Skeletal muscle satellite cell (primary cell): ENCODE data around the gene CS.

Experiments
- H3K27me3 ChIP-seq: 2 replicates; pipeline ENCODE4 v1.7.0; 2013; ENCODE audit warnings: low read length; ENCODE audit not compliant: control insufficient read depth, insufficient read depth
- H3K36me3 ChIP-seq: 2 replicates; pipeline ENCODE4 v1.7.0; 2013; ENCODE audit warnings: mild to moderate bottlenecking, control low read depth, low read length; ENCODE audit not compliant: insufficient read depth
- H3K4me1 ChIP-seq: 2 replicates; pipeline ENCODE4 v1.7.0; 2013; ENCODE audit warnings: low read length; ENCODE audit not compliant: control insufficient read depth, insufficient read depth
- H3K4me2 ChIP-seq: 2 replicates; pipeline ENCODE4 v1.7.0; 2013; ENCODE audit warnings: mild to moderate bottlenecking, low read length
- H3K4me3 ChIP-seq: 2 replicates; pipeline ENCODE4 v1.7.0; 2013; ENCODE audit warnings: low read length
- H3K9ac ChIP-seq: 2 replicates; pipeline ENCODE4 v1.7.0; 2013; ENCODE audit warnings: mild to moderate bottlenecking, low read depth, low read length, moderate library complexity
- H3K9me3 ChIP-seq: replicated peaks from 2 replicates; pipeline ENCODE4 v1.7.0; 2013; ENCODE audit warnings: mild to moderate bottlenecking, control low read depth, low read length

Gene CS

DNA sequence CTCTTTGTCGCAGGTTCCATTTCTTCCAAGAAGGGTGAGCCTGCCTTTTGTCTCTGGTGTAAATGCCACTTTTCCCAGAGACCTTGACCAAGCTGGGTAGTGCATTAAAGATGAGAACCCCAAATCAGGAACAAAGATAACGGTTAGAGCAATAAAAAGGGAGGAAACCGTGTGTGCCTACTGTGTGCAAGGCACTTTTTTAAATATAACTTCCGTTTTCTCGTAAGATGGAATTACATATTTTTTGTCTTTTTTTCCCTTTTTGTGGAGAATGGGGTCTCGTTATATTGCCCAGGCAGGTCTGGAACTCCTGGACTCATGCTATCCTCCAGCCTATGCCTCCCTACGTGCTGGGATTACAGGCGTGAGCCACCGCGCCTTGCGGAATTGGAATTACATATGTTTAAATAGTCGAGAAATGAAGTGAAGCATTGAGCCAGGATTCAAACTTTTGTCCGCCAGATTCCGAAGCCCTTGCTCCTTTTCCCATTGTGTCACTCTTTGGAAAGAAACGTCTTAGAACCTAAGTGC, 76.5 kb downstream of the CS start:
- Histone ChIP-seq H3K4me1 (peaks cover 26% of the 10 kb centered on the region), H3K4me3 (peak overlapping the region; percentile 63), H3K9ac (peak overlapping the region; percentile 51)

DNA sequence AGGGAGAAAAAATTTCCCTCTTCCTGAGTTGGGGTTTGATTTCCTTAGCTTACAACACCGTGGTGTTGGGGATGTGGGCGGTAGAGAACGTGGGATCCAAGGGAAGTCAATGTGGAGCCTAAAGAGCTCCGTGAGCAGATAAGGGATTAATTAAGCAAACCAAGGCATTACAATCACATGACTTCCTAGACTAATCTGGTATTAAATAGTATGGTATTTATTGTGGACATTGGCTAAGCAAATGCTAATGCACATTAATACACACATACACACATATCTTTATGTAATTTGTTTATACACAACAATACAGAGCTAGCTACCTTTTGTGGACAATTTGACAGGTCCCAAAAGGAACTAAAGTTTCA, 77.6 kb downstream of the CS start:
- H3K36me3 ChIP-seq, result no peaks in the 10 kb centered on the region
- peak overlapping the region; percentile 88 for H3K9ac ChIP-seq
- H3K27me3 ChIP-seq, result no peaks in the 10 kb centered on the region
- peaks cover 26% of the 10 kb centered on the region for H3K4me1 ChIP-seq
- peak overlapping the region; percentile 85 for H3K4me2 ChIP-seq
- peak overlapping the region; percentile 79 for H3K4me3 ChIP-seq
- H3K9me3 ChIP-seq, result no peaks in the 10 kb centered on the region

More for the DNA sequence above, 76.5 kb downstream of the CS start:
- H3K9me3 ChIP-seq, result no peaks in the 10 kb centered on the region
- H3K36me3 ChIP-seq, result no peaks in the 10 kb centered on the region
- peak overlapping the region; percentile 78 for H3K4me2 ChIP-seq
- no peaks in the 10 kb centered on the region for H3K27me3 ChIP-seq

DNA sequence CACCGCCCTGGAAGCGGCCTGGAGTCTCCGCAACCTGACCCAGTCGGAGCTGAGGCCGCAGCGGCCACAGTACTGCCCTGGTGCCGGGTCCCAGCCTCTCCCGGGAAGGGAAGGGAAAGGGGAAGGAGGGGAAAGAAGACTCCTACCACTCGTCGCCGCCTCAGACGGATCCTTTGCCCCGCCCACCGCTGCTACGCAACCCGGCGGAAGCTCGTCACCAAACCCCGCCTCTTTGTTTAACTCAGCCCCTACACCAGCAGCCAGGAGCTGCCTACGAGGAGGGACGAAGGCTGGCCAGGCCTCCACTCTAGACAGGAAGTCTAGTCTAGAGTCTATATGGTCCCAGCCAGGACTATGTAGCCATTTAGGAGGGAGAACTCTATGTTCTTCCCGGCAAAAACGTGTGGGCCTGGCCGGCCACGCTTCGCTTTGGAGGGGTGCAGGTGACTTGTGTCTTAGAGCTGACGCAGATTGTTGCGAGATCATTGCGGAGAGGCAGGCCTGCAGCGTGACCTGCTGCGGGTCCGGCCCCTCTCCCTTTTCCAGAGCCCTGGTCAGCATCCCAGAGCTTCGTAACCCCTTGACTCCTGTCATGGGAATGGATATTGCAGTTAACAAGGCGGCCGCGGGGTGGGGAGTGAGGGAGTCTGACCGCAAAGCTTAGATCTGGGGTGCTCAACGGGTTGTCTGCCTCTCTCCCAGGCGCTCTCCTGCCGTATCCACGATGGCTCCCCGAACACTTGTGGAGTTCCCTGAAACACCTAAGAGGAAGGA, 78.2 kb downstream of the CS start, which contains the start of gene RNF41:
Gene RNF41 (minus strand): TSS at position 166 of the 774 bp plus-strand sequence. CDS start 7,875 bp downstream, outside the sequence.
- Histone ChIP-seq H3K4me2 (peak within 1 kb of the TSS; percentile 85), H3K9me3 (no peaks in the 10 kb centered on the region), H3K4me3 (peak within 1 kb of the TSS; percentile 79), H3K4me1 (peaks cover 26% of the 10 kb centered on the region), H3K27me3 (no peaks in the 10 kb centered on the region), H3K9ac (peak within 1 kb of the TSS; percentile 88), H3K36me3 (no peaks in the 10 kb centered on the region)
